Ovary (tissue), 3 donors: ENCODE results near the gene CFAP206.

Experiments
- CTCF ChIP-seq, 3 donors: fragments of 450-650 bp in 2 of 3; fragments of 200-600 bp in 1 of 3; IDR thresholded peaks; one replicate each; pipeline versions ENCODE4 v1.5.1 to v1.8.0; 2016 to 2022; ENCODE audit warnings: antibody characterized with exemption in 3 of 3, mild to moderate bottlenecking in 1 of 3
- EP300 ChIP-seq: sonication (generic); formaldehyde crosslinking; IDR thresholded peaks from one replicate; pipeline ENCODE4 v1.6.1; 2017; ENCODE audit warnings: antibody characterized with exemption
- POLR2A ChIP-seq: fragments of 450-650 bp; IDR thresholded peaks from one replicate; pipeline ENCODE4 v1.6.1; 2017; ENCODE audit warnings: antibody characterized with exemption, mild to moderate bottlenecking, moderate library complexity
- donor health status: DM: no; HTN: no; CAD: no.

GRCh38 chr6:87375315-87375714, 32.5 kb upstream of the CFAP206 start:
- TF ChIP-seq CTCF (IDR thresholded peaks at IDR 0.05) (no peak), EP300 (no peak), POLR2A (no peak)
